Vagina (tissue), 2 donors: ENCODE measurements around the gene DACT1.

Experiments used
- POLR2A ChIP-seq, 2 donors: fragments of 450-650 bp; IDR thresholded peaks; one replicate each; pipeline ENCODE4 v1.6.1; 2017; ENCODE audit warnings: antibody characterized with exemption in 2 of 2, mild to moderate bottlenecking in 2 of 2, moderate library complexity in 2 of 2
- POLR2AphosphoS5 ChIP-seq, 2 donors: sonication (generic); formaldehyde crosslinking; IDR thresholded peaks; one replicate each; pipeline ENCODE4 v1.9.0; 2017; ENCODE audit warnings: antibody characterized with exemption in 2 of 2, mild to moderate bottlenecking in 2 of 2, low read depth in 1 of 2; ENCODE audit not compliant: insufficient read depth in 1 of 2
- TF ChIP-seq, protein P1 (sequence below), 3 experiments: fragments of 450-650 bp in 2 of 3; fragments of 200-600 bp in 1 of 3; sonication (generic) in 1 of 3; IDR thresholded peaks; one replicate each; pipeline ENCODE4 v1.5.1; 2017 to 2019; ENCODE audit warnings: antibody characterized with exemption in 3 of 3, mild to moderate bottlenecking in 2 of 3, moderate library complexity in 2 of 3

DNA sequence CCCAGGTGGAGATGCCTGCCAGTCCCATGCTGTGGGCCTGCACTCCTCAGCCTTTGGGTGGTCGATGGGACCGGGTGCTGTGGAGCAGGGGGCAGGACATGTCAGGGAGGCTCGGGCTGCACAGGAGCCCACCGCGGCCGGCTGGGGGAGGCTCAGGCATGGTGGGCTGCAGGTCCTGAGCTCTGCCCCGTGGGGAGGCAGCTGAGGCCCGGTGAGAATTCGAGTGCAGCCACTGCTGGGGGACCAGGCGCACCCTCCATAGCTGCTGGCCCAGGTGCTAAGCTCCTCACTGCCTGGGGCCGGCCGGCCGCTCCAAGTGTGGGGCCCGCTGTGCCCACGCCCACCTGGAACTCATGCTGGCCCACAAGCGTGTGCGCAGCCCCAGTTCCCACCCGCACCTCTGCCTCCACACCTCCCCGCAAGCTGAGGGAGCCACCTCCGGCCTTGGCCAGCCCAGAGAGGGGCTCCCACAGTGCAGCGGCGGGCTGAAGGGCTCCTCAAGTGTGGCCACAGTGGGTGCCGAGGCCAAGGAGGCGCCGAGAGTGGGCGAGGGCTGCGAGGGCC is 49.6 kb downstream of the DACT1 start:
- TF ChIP-seq, protein P1, sequence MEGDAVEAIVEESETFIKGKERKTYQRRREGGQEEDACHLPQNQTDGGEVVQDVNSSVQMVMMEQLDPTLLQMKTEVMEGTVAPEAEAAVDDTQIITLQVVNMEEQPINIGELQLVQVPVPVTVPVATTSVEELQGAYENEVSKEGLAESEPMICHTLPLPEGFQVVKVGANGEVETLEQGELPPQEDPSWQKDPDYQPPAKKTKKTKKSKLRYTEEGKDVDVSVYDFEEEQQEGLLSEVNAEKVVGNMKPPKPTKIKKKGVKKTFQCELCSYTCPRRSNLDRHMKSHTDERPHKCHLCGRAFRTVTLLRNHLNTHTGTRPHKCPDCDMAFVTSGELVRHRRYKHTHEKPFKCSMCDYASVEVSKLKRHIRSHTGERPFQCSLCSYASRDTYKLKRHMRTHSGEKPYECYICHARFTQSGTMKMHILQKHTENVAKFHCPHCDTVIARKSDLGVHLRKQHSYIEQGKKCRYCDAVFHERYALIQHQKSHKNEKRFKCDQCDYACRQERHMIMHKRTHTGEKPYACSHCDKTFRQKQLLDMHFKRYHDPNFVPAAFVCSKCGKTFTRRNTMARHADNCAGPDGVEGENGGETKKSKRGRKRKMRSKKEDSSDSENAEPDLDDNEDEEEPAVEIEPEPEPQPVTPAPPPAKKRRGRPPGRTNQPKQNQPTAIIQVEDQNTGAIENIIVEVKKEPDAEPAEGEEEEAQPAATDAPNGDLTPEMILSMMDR (IDR thresholded peaks at IDR 0.05): no peak
- TF ChIP-seq POLR2A (IDR thresholded peaks at IDR 0.05): no peak
- TF ChIP-seq POLR2AphosphoS5 (IDR thresholded peaks at IDR 0.05; ENCODE audit: insufficient read depth in 1 of 2, low read depth in 1 of 2): no peak
